HG03457 (cell line): ENCODE results near the gene PCDHB15.
"Not testable (repeated sequence)": the region's sequence is repeated elsewhere in the genome, so short reads cannot be mapped to it uniquely, and the experiment has no call there.

ENCODE experiments used
- ATAC-seq: cut with Tn5 transposase; IDR thresholded peaks from one replicate; pipeline ENCODE4 v1.9.1; 2021; ENCODE audit warnings: moderate number of reproducible peaks; ENCODE audit not compliant: unreplicated experiment

Gene PCDHB15

GRCh38 chr5:141245250-141245717 is at the start of gene PCDHB15:
Gene PCDHB15 (plus strand): TSS chr5:141245395. CDS start chr5:141245579, 184 bp downstream.
- ATAC-seq: no peak

DNA sequence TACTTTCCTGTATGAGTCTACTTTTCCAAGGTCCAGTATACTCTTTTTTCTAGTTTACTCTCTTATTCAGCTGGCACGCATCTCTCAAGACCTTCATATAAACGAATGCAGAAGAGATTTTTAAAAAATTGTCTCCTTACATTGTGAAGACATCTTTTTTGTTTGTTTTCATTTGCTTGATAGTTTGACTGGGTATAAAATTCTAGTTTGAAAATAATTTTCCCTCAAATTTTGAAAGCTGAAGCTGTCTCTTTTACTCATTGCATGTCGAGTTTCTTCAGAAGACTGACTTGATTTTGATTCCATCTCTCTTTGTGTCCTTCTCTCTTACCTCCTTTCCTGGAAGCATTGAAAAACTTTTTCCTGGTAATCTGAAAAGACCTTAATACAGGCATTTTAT is 48.8 kb upstream of the PCDHB15 start:
- no peak for ATAC-seq

GRCh38 chr5:141199359-141200235 is 45.6 kb upstream of the PCDHB15 start, which contains the start of gene PCDHB11:
Gene PCDHB11 (plus strand): TSS chr5:141199627. CDS start chr5:141199775, 148 bp downstream.
- ATAC-seq: no peak

DNA sequence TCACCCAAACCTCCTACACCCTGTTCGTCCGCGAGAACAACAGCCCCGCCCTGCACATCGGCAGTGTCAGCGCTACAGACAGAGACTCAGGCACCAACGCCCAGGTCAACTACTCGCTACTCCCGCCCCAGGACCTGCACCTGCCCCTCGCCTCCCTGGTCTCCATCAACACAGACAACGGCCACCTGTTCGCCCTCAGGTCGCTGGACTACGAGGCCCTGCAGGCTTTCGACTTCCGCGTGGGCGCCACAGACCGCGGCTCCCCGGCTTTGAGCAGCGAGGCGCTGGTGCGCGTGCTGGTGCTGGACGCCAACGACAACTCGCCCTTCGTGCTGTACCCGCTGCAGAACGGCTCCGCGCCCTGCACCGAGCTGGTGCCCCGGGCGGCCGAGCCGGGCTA is 44.1 kb upstream of the PCDHB15 start:
- ATAC-seq: not testable (repeated sequence)

DNA sequence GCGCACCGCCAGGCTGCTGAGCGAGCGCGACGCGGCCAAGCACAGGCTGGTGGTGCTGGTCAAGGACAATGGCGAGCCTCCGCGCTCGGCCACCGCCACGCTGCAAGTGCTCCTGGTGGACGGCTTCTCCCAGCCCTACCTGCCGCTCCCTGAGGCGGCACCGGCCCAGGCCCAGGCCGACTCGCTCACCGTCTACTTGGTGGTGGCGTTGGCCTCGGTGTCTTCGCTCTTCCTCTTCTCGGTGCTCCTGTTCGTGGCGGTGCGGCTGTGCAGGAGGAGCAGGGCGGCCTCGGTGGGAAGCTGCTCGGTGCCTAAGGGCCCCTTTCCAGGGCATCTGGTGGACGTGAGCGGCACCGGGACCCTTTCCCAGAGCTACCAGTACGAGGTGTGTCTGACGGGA is 43.5 kb upstream of the PCDHB15 start:
- not testable (repeated sequence) for ATAC-seq

DNA sequence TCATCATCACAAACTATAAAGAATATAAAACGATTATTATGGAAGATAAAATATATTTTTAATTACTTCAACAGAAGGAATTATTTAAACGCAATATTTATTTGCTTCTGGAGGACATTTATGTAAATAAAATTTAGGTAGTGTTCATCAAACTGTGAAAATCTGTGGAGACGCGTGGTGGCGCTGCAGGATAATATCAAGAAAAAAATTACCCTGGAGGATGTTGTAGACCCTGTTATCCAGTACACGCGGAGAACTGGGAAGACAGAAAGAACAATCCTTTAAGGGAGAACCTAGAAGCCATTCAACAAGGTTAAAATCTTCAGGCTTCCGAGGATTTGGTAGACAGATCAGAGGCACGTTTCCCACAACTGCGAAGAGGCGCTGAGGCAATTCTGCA is 36.7 kb upstream of the PCDHB15 start, which contains the start of gene PCDHB12:
Gene PCDHB12, plus strand, starts transcription at position 242 of the 400 bp plus-strand sequence. CDS start 189 bp downstream, outside the sequence.
- no peak for ATAC-seq

GRCh38 chr5:141210281-141210680 is 34.9 kb upstream of the PCDHB15 start:
- ATAC-seq: not testable (repeated sequence)

DNA sequence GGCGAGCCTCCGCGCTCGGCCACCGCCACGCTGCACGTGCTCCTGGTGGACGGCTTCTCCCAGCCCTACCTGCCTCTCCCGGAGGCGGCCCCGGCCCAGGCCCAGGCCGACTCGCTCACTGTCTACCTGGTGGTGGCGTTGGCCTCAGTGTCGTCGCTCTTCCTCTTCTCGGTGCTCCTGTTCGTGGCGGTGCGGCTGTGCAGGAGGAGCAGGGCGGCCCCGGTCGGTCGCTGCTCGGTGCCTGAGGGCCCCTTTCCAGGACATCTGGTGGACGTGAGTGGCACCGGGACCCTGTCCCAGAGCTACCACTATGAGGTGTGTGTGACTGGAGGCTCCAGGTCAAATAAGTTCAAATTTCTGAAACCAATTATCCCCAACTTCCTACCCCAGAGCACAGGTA is 34.3 kb upstream of the PCDHB15 start:
- ATAC-seq: not testable (repeated sequence)

DNA sequence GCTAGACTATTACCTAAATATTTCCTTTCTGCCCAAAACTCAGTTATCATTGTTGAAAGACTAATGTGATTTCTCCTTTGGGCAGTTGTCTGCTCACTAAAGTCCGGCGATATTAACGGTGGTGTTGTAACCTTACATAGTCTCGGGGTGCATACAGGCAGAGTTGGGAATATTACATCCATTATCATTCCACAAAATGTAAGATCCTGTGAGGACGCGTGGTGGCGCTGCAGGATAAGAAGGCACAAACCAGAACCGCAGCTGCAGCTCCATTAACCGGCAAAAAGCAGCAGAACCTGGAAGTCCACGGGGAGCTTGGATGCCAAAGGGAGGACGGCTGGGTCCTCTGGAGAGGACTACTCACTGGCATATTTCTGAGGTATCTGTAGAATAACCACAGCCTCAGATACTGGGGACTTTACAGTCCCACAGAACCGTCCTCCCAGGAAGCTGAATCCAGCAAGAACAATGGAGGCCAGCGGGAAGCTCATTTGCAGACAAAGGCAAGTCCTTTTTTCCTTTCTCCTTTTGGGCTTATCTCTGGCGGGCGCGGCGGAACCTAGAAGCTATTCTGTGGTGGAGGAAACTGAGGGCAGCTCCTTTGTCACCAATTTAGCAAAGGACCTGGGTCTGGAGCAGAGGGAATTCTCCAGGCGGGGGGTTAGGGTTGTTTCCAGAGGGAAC is 31.4 kb upstream of the PCDHB15 start, which contains the start of gene PCDHB13:
Gene PCDHB13, plus strand, starts transcription at position 264 of the 684 bp plus-strand sequence. Its CDS starts 205 bp downstream, at position 469.
- not testable (repeated sequence) for ATAC-seq

DNA sequence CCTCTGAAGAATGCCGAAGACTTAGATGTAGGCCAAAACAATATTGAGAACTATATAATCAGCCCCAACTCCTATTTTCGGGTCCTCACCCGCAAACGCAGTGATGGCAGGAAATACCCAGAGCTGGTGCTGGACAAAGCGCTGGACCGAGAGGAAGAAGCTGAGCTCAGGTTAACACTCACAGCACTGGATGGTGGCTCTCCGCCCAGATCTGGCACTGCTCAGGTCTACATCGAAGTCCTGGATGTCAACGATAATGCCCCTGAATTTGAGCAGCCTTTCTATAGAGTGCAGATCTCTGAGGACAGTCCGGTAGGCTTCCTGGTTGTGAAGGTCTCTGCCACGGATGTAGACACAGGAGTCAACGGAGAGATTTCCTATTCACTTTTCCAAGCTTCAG is 30.6 kb upstream of the PCDHB15 start:
- not testable (repeated sequence) for ATAC-seq

DNA sequence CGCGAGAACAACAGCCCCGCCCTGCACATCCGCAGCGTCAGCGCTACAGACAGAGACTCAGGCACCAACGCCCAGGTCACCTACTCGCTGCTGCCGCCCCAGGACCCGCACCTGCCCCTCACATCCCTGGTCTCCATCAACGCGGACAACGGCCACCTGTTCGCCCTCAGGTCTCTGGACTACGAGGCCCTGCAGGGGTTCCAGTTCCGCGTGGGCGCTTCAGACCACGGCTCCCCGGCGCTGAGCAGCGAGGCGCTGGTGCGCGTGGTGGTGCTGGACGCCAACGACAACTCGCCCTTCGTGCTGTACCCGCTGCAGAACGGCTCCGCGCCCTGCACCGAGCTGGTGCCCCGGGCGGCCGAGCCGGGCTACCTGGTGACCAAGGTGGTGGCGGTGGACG is 29.7 kb upstream of the PCDHB15 start:
- ATAC-seq: not testable (repeated sequence)

DNA sequence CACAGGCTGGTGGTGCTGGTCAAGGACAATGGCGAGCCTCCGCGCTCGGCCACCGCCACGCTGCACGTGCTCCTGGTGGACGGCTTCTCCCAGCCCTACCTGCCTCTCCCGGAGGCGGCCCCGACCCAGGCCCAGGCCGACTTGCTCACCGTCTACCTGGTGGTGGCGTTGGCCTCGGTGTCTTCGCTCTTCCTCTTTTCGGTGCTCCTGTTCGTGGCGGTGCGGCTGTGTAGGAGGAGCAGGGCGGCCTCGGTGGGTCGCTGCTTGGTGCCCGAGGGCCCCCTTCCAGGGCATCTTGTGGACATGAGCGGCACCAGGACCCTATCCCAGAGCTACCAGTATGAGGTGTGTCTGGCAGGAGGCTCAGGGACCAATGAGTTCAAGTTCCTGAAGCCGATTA is 29.2 kb upstream of the PCDHB15 start:
- ATAC-seq: not testable (repeated sequence)

- no peak for ATAC-seq
Observed at GRCh38 chr5:141223112-141223783, 21.9 kb upstream of the PCDHB15 start, which contains the start of gene PCDHB14. Gene PCDHB14 (plus strand): TSS chr5:141223343. CDS start chr5:141223506, 163 bp downstream.

DNA sequence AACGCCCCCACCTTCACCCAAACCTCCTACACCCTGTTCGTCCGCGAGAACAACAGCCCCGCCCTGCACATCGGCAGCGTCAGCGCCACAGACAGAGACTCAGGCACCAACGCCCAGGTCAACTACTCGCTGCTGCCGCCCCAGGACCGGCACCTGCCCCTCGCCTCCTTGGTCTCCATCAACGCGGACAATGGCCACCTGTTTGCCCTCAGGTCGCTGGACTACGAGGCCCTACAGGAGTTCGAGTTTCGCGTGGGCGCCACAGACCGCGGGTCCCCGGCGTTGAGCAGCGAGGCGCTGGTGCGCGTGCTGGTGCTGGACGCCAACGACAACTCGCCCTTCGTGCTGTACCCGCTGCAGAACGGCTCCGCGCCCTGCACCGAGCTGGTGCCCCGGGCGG is 20.4 kb upstream of the PCDHB15 start:
- not testable (repeated sequence) for ATAC-seq

DNA sequence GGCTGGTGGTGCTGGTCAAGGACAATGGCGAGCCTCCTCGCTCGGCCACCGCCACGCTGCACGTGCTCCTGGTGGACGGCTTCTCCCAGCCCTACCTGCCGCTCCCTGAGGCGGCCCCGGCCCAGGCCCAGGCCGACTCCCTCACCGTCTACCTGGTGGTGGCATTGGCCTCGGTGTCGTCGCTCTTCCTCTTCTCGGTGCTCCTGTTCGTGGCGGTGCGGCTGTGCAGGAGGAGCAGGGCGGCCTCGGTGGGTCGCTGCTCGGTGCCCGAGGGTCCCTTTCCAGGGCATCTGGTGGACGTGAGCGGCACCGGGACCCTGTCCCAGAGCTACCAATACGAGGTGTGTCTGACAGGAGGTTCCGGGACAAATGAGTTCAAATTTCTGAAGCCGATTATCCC is 19.8 kb upstream of the PCDHB15 start:
- not testable (repeated sequence) for ATAC-seq

DNA sequence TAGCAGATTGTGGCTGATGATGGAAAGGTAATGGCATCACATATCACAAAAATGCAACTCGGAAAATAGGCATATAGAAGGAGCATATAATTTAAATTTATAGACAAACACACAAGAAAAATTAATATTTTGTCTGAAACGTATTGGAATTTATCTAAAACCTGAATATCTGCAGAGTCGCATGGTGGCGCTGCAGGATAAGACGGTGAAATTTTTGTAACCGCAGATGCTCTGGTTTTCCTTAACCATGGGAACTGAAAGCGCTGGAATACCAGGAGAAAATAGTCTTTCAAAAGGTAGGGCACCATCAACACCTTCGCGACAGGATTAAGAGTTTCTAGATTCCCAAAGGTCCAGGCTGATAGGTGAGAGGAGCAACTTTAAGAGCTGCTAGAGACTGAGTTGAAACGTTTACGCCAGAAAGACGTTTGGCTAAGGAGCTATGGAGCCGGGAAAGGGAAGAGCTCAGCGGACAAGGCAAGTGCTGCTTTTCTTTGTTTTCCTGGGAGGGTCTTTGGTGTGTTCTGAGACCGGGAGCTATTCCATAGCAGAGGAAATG is 11.0 kb upstream of the PCDHB15 start:
- no peak for ATAC-seq

DNA sequence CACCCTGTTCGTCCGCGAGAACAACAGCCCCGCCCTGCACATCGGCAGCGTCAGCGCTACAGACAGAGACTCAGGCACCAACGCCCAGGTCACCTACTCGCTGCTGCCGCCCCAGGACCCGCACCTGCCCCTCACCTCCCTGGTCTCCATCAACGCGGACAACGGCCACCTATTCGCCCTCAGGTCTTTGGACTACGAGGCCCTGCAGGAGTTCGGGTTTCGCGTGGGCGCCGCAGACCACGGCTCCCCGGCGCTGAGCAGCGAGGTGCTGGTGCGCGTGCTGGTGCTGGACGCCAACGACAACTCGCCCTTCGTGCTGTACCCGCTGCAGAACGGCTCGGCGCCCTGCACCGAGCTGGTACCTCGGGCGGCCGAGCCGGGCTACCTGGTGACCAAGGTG is 9.3 kb upstream of the PCDHB15 start:
- not testable (repeated sequence) for ATAC-seq

DNA sequence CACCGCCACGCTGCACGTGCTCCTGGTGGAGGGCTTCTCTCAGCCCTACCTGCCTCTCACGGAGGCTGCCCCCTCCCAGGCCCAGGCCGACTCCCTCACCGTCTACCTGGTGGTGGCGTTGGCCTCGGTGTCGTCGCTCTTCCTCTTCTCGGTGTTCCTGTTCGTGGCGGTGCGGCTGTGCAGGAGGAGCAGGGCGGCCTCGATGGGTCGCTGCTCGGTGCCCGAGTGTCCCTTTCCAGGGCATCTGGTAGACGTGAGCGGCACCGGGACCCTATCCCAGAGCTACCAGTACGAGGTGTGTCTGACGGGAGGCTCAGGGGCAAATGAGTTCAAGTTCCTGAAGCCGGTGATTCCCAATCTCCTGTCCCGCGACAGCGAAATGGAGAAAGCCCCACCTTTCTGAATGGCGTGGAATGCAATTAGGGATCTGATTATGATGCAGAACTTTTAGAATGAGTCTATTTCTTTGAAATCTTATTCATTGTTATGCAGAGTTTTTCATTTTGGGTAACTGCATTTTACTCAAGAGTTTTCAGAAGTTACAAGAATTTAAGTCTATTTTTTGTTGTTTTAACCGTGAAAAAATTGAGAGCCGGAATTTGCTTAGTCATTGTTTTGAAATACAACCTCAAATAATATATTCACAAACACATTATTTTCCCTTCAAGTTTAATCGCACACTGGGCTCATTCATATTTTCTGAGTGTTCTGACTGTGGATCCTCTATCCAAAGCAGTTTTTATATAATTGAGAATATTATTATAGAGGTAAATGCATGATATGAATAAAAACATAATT is 8.5 kb upstream of the PCDHB15 start:
- ATAC-seq: no peak

- no peak for ATAC-seq
Observed at GRCh38 chr5:141241496-141241895, 3.7 kb upstream of the PCDHB15 start.

GRCh38 chr5:141246971-141247370 is 1.8 kb downstream of the PCDHB15 start:
- ATAC-seq: not testable (repeated sequence)
